HG03439 (cell line): ENCODE data around the gene CAMTA1.

Experiments used
- ATAC-seq: cut with Tn5 transposase; IDR thresholded peaks from one replicate; pipeline ENCODE4 v1.9.1; 2021; ENCODE audit warnings: mild to moderate bottlenecking, moderate library complexity; ENCODE audit not compliant: unreplicated experiment

Gene CAMTA1

DNA sequence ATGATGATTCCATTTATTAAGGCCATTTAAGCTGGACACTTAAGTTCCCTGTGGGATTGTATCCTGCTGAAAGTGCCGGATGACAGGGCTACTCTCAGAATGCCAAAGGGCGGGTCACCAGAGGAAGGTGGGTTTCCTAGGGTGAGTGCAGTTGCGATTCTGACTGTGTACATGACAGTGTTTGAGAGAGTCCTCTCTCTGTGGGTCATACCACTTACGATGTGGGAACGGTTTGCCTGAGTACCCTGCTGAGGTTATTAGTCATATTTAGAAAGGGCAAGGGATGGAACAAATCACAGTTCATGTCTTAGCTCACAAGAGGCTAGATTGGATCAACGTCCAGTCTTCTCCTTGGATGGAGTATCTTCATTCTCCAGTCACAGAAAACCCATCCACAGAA is 461.9 kb downstream of the CAMTA1 start:
- ATAC-seq: no peak

DNA sequence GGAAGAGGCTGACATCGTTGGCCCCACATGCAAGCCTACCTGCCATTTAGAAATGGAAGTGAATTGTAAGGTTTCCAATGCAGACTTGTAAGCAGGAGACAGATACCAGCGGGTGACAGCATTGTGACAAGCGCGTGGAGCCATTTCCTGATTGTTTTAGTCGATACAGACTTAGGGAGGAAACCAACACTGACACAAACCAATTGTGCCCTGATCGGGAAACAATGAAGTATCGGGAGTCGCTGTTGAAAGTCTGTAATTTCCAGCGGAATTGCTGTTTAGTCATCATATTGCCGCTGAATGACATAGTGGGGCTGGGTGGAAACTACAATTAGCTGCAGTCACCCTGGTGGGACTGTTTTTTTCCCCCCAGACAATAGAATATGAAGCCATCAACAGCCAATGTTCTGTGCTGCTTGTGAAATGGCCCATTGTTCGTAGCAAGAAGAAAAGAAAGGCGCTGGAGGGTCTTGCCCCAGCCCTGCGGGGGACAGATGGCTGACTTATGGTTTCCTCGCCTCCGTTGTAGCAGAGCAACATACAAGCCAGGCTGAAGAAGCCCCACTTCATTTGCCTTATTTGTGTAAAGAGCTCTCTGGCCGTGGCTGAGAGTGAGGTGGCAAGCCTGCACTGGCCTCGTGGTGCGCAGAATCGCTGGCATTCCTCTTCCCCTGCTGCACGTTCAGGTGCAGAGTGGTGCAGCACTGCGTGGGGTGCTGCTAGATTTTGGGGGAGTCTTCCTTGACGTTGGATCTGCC is 462.7 kb downstream of the CAMTA1 start:
- ATAC-seq: no peak

DNA sequence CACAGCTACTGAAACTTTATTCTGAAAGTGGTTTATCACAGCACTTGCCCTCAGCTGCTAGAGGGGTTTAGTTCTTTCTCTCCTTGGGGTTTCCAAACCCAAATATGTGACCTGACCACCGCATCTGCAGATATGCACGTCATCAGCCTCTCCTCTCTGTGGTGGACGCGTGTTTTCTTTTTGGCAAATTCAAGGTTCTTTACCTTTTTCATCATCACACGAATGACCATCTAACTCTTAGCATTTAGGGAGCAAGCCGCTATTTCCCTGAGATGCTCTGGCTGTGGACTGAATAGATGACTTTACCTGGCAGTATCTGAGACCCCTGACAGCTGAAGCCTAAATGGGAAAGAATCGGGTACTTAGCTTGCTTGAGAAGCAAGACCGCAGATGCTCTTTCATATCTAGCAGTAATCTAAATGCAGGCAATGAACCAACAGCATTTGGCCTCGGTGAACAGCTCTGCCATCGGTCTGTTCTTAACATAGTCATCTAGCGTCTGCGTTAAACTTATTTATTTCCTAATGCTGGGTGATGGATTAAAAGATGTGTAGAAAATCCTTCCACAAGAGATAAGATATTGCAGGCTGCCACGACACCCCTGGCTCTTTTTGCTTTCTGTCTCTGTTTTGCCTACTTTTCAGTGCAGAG is 463.4 kb downstream of the CAMTA1 start:
- ATAC-seq: no peak

DNA sequence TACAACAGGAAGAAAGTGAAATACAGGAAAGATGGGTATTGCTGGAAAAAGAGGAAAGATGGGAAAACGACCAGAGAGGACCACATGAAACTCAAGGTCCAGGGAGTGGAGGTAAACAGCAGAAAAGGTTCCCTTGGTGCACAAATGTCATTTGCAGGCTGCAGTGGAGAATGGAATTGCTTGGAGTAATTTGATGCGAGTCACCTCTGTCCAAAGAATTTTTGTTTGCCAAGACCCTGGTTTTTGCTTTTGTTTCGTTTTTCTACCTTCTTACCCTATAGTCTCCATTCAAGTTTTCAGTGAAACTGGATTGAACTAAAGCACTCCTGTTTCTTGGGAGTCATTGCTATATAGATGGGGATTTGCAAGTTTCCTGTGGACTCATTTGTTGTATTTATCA is 464.3 kb downstream of the CAMTA1 start:
- ATAC-seq: no peak

DNA sequence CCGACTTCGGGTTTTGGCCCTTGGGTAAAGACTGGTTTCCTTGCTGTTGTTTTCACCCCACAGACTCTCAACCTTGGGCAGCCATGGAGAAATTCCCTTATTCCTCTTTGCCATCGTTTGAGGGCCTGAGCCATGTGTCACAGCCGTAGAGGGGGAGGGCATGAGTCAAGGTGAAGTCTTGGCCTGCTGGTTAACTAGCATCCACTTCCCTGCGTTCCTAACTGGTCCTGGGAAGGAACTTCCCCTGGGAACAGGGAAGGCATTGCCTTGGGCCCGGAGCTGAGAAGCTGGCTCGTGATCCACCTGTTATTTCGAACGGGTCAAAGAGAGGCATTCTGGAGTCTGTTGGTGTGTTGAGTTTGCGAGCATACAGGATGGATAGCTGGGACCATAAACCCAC is 464.9 kb downstream of the CAMTA1 start:
- no peak for ATAC-seq

DNA sequence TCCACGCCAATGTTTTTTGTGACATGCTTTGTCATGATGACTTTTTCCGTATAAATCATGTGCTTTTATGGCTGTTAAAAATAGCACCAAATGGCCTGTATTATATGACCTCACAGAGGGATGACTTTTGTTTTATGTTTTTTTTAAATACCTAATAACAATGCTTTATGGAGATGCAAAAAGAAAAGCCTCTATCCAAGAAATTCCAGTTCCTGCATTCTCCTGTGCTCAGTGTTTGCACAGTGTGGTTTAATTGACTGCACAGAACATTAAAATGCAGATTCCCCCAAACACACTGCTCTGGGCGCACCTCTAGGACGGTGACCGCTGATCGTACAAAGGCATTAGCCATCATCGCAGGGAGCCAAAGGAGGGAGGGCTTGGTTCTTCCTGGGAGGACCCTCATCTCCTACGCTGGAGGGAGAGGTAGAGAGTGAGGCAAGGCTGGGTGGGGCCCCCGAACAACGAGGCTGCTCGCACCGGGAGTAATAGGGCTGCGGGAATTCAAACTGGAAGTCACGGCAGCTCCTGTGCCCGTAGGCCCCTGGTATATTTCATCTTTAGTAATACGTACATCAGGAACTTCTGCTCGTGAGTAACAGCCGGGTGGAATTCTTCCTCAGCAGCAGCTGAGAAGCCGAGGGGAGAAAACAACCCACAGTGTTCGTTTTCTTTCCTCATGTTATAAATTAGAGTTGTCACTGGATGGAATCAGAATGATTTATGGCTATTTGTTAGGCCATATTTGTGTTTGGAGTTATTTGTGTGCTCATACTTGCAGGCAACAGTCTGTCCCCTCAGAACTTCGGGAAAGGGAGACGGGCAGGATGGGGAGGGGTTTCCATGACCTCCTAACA is 465.6 kb downstream of the CAMTA1 start:
- no peak for ATAC-seq

DNA sequence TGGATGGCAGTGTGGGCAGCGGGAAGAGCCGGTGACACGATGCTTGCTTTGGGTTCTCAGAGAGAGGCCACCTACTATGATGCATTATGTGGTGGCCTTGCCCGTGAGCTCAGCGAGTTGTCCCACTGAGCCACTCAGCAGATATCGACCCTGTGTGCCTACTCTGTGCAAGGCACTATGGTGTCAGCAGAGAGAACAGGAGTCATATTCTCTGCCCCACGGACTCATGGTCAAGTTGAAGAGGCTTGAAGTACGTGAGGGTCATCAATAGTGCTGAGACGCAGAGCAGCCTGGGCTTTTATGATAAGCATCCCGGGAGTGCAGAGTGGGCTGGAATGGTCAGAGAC is 466.2 kb downstream of the CAMTA1 start:
- no peak for ATAC-seq

DNA sequence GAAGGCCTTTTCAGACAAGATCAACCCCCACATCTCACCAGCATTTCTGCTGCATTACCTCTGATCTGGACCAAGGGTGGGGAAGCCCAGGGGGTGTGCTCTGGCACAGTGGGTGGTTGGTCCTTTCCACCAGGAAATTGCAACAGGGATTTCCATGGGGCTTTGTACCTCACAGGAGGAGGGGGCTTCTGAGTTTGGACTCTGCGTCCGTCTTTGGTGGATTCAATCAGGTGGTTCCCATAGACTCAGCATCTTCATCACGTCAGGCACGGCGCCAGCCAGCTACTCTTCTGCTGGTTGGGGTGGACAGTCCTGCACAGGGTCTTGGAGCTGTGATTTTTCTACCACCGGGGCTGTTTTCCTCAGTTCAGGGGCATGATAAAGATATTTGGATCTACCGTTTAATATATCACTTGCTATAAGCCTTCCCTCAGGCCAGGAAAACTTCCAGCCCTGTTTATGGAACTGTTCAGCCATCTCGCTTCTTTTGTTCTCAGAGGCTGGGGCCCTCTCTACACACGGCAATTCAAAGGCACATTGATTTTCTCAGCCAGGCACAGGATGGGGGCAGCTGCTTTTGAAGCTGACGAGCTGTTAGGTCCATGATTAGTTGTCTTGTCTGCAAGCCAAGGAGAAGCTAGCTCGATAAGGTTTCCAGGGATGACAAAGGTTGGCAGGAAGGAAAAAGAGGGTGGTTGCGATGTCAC is 467.3 kb downstream of the CAMTA1 start:
- no peak for ATAC-seq

DNA sequence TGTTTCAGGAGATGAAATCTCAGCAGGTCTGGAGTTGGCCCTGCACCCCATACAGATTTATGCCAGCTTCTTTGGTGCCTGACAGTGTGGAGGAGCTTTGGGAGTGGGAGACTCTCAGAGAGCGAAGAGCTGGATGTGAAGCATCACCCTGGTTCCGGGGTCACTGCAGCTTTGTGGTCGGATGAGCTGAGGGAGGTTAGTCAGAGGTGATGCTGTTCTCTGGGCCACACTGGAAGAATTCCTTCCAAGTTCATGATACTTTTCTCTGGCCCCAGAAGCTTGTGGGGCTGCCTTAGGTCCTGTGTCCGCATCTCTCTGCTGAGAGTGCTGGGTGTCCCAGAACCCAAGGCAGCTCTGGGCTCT is 467.8 kb downstream of the CAMTA1 start:
- no peak for ATAC-seq

DNA sequence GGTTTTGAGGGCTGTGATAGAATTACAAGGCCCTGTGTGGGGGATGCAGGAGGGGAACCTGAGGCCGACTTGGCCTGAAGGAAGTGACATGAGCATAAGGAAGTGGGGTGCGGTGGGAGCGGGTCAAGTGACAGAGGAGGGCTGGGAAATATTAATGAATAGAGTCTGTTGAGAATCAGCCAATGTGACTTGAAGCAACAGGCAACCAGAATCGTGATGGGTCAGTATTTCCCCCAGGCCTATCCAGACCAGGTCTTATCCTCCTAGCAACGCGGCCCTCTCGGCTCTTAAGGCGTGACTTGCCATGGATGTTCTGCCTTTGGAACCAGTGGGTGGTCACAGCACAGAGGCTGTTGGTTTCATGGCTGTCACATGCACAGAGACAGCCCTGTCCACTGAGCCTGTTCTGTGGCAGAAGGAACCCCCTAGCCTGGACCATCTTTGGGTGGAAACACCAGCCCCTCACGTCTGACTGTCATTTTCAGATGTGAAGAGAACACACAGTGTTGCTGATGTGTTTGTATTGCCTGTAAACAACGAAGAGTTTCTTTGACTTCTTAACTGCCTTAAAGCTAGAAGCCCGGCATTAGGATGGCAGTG is 468.8 kb downstream of the CAMTA1 start:
- ATAC-seq: no peak

DNA sequence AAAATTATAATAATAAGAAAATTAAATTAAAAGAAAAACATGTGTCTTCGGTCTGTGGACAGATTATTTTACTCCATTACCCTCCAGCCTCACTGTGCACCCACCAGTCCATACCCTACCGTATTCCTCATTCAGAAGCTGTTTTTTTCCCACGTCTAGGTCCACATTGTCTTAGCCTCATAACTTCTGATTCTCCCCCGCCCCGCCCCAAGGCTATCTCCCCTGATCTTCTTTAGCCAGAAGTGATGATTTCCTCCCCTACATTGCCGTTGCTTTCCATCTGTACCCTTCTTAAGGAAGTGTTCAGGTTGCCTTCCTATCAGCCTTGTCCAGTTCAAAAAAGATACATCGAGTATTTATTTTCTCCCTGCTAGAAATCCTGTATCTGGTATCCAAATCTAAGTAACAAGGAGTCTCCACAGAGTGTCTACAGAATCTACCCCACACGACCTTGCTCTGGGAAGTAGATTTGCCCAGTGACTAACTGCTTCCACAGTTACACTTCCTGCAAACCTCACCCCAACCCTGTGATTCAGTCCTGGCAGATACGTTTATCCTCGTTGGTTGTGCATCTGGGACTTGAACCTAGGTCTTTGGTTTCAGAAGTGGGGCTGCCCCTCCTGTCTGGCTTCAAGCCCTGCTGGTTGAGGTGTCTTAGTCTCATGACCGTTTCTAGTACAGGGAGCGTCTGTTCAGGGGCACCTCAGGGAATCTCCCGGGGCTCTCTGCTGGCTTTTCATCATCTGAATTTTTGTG is 470.2 kb downstream of the CAMTA1 start:
- no peak for ATAC-seq

DNA sequence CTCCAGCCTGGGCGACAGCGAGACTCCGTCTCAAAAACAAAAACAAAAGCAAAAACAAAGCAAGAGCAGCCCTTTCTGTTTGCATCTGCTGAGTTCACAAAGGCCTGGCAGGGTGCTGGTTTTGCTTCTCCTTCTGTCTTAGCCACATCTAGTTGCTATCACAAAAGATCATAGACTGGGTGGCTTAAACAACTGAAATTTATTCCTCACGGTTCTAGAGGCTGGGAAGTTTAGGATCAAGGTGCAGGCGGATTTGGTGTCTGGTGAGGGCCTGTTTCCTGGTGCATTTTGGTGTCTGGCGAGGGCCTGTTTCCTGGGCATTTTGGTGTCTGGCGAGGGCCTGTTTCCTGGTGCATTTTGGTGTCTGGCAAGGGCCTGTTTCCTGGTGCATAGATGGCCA is 471.3 kb downstream of the CAMTA1 start:
- no peak for ATAC-seq

DNA sequence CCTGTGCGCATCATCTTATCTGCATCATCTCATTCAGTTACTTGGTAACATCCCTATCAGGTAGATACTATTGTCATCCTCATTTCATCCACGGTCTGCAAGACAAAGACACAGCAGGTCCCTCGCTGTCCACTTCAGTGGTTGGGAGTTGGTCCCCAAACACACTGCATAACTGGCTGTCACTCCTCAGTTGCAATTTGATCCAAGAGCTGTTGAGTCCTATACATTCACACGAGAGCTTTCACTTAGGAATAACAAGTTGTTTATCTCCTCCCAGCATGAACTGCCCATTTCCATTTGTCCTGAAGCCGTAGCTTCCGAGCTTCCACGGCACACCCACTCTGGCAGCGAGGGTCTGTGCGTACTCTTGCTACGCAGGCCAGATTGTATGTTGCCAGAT is 472.0 kb downstream of the CAMTA1 start:
- no peak for ATAC-seq

DNA sequence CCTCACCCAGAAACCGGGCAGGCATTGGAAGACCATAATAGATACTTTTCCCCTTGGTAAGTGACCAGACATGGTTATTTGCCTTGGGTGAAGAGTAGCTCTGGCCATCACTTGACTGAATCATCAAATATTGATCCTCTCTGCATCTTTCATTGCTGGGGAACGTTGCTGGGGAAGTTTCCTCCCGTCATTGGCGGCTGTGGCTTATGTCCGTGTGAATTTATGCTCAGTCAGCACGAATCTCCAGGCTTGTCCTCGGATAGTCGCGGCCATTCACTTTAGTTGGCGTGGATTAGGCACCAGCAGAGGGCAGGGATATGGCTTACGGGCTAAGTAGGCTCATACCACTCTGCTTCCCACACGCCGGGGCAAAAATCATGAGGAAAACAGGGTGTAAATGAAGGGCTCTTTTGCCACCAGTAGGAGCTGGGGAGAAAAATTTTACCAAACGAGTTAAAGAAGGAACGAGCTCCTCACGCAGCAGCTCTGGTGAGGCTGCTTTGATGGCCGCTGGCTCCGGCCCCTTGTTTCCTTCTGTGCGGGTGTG is 473.4 kb downstream of the CAMTA1 start:
- ATAC-seq: no peak

DNA sequence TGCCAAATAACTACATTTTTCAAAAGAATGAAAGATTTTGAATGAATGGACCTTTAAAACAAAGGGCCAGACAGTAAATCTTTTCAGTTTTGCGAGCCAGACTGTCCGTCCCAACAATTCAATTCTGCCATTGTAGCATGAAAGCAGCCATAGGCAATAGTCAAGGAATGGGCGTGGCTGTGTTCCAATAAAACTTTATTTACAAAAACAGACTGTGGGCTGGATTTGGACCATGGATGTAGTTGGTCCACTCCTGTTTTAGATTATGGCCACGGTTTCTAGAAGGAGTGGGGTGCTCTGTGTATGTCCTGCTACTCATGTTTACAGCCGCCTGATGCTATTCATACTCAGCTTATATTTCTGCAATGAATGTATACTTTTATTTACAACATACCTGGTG is 474.7 kb downstream of the CAMTA1 start:
- no peak for ATAC-seq

DNA sequence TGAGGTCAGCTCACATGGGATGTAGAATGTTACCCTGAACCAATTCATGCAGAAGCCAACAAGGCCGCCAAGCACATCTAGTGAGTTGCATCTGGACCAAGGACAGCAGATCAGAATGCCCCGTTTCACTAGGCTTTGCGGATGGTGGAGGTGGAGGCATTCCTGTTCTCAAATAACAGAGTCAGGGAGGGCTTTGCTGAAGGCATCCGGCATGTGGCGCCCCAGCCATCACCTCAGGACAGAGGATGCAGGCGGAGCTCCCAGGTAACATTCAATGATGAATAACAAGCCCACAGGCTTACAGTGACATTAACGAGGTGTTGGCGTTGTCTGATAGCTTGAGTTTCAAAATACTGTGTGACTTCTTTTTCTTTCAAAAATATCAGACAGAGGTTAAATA is 476.2 kb downstream of the CAMTA1 start:
- no peak for ATAC-seq

DNA sequence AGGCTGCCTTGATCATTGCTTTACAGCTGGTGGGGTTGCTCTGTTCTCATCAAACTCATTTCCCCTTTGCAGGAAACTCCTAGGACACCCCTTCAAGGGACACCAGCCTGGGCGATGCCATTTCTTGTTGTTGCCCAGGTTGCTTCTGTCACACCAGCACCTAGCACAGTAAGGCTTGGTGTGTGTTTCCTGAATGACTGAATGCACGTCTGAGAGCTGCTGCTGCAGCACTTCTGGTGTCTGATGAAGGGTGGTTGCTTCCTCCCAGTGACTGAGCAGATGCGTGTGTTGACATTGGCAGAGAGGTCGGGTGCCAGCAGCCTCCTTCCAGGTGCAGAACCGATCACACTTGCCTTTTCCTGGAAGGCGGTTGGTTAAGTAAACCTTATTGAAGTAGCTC is 477.4 kb downstream of the CAMTA1 start:
- ATAC-seq: no peak

DNA sequence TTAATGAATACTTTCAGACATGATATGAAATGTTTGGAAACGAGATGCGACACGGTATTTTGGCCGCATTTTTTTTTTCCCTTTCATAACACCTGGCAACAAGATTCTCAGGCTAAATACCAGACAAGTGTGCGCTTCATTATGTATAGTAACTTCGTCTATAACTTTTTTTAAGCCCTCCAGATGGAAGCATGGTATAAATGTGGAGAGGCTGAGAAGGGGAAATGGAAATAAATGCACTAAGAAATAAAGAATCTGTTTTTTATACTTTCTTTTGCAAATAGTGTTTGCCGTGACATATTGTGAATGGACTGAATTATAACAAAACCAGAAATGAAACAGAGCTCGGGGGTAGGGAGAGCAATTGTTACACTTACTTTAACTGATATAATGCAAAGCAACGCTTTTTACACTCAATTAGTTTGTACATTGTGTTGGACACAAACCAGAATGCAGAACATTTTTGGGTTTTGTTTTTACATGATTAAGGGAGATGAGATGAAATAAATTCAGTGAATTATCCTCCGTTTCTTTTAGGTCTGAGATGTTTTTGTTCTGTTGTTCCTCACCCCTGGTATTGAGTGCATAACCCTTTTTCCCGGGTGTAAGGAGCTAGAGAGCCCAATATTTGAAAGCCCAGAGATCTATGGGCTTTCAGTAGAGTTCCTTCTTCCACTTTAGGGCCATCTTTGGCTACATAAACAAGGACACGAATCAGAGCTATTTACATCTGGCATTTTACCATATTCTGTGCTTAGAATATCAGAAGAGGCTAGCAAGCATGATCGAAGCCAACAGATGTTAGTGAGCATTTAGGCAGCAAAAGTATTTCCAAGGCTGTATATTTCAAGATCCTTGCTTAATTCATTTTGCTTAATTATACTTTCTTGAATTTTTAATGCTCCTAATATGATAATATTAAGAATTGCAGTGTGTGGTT is 478.0 kb downstream of the CAMTA1 start:
- no peak for ATAC-seq

DNA sequence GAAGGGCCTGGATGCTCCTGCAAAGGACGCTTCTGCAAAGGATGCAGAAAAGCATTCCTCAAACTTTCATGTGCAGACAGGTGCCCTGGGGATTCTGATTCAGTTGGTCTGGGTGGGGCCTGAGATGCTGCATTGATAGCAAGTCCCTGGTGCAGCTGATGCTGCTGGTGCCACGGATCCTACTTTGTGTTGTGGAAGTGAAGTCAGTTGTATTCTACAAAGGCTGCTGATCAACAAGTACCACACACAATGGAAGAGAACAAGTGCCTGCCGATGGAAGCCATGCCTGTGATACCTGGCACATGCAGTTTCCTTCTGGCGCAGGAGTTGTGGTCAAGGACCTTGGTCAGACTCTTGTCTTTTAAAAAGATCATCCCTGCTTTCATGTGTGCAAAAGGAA is 478.8 kb downstream of the CAMTA1 start:
- ATAC-seq: no peak
